Sigmoid colon (tissue), 4 donors: Measurements from ENCODE around the gene KLHL7.

ENCODE experiments used
- POLR2AphosphoS5 ChIP-seq, 4 donors: sonication (generic); formaldehyde crosslinking; IDR thresholded peaks; one replicate each; pipeline ENCODE4 v1.6.1; 2017; ENCODE audit warnings: antibody characterized with exemption in 4 of 4
- TF ChIP-seq, protein P1 (sequence below), 4 experiments: fragments of 450-650 bp in 3 of 4; fragments of 200-600 bp in 1 of 4; IDR thresholded peaks; one replicate each; pipeline ENCODE4 v1.5.1; 2016 to 2019; ENCODE audit warnings: antibody characterized with exemption in 4 of 4, mild to moderate bottlenecking in 3 of 4, moderate library complexity in 2 of 4

DNA sequence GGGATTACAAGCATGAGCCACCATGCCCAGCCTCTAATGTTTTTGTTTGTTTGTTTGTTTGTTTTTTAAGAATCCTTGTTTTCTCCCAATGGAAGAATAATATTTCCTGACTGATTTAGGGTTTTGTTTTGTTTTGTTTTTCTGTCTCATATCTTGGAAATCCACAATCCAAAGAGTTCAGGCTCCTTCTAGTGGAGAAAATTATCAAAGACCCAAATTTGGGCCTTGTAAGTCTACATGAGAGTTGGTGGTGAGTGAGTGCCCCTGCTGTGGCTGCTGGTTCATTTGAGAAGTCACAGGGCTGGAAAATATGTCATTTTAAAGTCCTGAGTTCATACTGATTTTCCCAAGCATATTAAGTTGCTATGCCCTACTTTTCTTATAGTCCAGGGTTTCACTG, 33.5 kb upstream of the KLHL7 start:
- TF ChIP-seq, protein P1, sequence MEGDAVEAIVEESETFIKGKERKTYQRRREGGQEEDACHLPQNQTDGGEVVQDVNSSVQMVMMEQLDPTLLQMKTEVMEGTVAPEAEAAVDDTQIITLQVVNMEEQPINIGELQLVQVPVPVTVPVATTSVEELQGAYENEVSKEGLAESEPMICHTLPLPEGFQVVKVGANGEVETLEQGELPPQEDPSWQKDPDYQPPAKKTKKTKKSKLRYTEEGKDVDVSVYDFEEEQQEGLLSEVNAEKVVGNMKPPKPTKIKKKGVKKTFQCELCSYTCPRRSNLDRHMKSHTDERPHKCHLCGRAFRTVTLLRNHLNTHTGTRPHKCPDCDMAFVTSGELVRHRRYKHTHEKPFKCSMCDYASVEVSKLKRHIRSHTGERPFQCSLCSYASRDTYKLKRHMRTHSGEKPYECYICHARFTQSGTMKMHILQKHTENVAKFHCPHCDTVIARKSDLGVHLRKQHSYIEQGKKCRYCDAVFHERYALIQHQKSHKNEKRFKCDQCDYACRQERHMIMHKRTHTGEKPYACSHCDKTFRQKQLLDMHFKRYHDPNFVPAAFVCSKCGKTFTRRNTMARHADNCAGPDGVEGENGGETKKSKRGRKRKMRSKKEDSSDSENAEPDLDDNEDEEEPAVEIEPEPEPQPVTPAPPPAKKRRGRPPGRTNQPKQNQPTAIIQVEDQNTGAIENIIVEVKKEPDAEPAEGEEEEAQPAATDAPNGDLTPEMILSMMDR (IDR thresholded peaks at IDR 0.05), result no peak
- TF ChIP-seq POLR2AphosphoS5 (IDR thresholded peaks at IDR 0.05), result no peak
